HepG2 (cell line): ENCODE measurements around the gene ZNF254. TPM values are rescaled to one million over a fixed set of nuclear protein-coding genes. Genes with fewer than 3 reads are reported as not detected.

ENCODE experiments used
- ATF7 ChIP-seq, 2 experiments: fragments of 450-650 bp in 1 of 2; sonication (generic) in 1 of 2; formaldehyde crosslinking in 1 of 2; IDR thresholded peaks; 2 replicates each; pipeline versions ENCODE4 v1.4.0 to v1.6.1; 2016 to 2020; ENCODE audit warnings: antibody characterized with exemption in 1 of 2, mild to moderate bottlenecking in 1 of 2, missing genetic modification reagents in 1 of 2
- CBX1 ChIP-seq: IDR thresholded peaks from one replicate; pipeline ENCODE4 v1.6.1; 2016; ENCODE audit warnings: antibody characterized with exemption, low read depth
- E2F2 ChIP-seq: sonication (generic); formaldehyde crosslinking; IDR thresholded peaks from 2 replicates; pipeline ENCODE4 v1.4.0; 2020; ENCODE audit warnings: missing genetic modification reagents, borderline replicate concordance
- ELF4 ChIP-seq: sonication (generic); formaldehyde crosslinking; IDR thresholded peaks from 2 replicates; pipeline ENCODE4 v1.5.0; 2020; ENCODE audit warnings: missing genetic modification reagents, mild to moderate bottlenecking, moderate library complexity, borderline replicate concordance
- ESRRA ChIP-seq: sonication (generic); formaldehyde crosslinking; IDR thresholded peaks from 2 replicates; pipeline ENCODE4 v1.5.1; 2020; ENCODE audit warnings: mild to moderate bottlenecking, low read depth, missing genetic modification reagents
- HNRNPK ChIP-seq: fragments of 200-400 bp; formaldehyde crosslinking; IDR thresholded peaks from 2 replicates; pipeline ENCODE4 v1.6.1; 2018; ENCODE audit warnings: low read length, low read depth, moderate library complexity, mild to moderate bottlenecking; ENCODE audit not compliant: poor library complexity, severe bottlenecking
- ISL2 ChIP-seq: sonication (generic); formaldehyde crosslinking; IDR thresholded peaks from 2 replicates; pipeline ENCODE4 v1.5.0; 2020; ENCODE audit warnings: missing genetic modification reagents
- JUNB ChIP-seq: sonication (generic); formaldehyde crosslinking; IDR thresholded peaks from 2 replicates; pipeline ENCODE4 v1.8.0; 2022; ENCODE audit warnings: missing genetic modification reagents, mild to moderate bottlenecking, borderline replicate concordance
- LCORL ChIP-seq, 2 experiments: fragments of 450-650 bp in 1 of 2; sonication (generic) in 1 of 2; formaldehyde crosslinking in 1 of 2; IDR thresholded peaks; 2 replicates each; pipeline versions ENCODE4 v1.5.0 to v1.6.1; 2017 to 2020; ENCODE audit warnings: antibody characterized with exemption in 1 of 2, missing genetic modification reagents in 1 of 2
- MEIS2 ChIP-seq: sonication (generic); formaldehyde crosslinking; IDR thresholded peaks from 2 replicates; pipeline ENCODE4 v1.9.0; 2021; ENCODE audit warnings: mild to moderate bottlenecking, missing genetic modification reagents
- MLLT10 ChIP-seq: sonication (generic); formaldehyde crosslinking; IDR thresholded peaks from 2 replicates; pipeline ENCODE4 v1.4.0; 2020; ENCODE audit warnings: missing genetic modification reagents
- NFRKB ChIP-seq: fragments of 450-650 bp; IDR thresholded peaks from 2 replicates; pipeline ENCODE4 v1.6.1; 2017
- PAWR ChIP-seq: sonication (generic); formaldehyde crosslinking; IDR thresholded peaks from 2 replicates; pipeline ENCODE4 v1.4.0; 2020; ENCODE audit warnings: missing genetic modification reagents, mild to moderate bottlenecking, borderline replicate concordance
- PRDM15 ChIP-seq: sonication (generic); formaldehyde crosslinking; IDR thresholded peaks from 2 replicates; pipeline ENCODE4 v1.4.0; 2020; ENCODE audit warnings: missing genetic modification reagents
- RBM22 ChIP-seq: fragments of 200-400 bp; formaldehyde crosslinking; optimal IDR thresholded peaks from 2 replicates; pipeline ENCODE3; 2017; ENCODE audit warnings: mild to moderate bottlenecking, low read length, moderate library complexity
- TFAP4 ChIP-seq: sonication (generic); IDR thresholded peaks from 2 replicates; pipeline ENCODE4 v1.6.1; 2016; ENCODE audit warnings: low read depth, borderline replicate concordance
- THAP11 ChIP-seq: IDR thresholded peaks from 2 replicates; pipeline ENCODE4 v1.6.1; 2016; ENCODE audit warnings: missing biosample characterization, missing genetic modification reagents
- U2AF2 ChIP-seq: fragments of 200-400 bp; formaldehyde crosslinking; IDR thresholded peaks from 2 replicates; pipeline ENCODE4 v1.6.1; 2017; ENCODE audit warnings: low read depth, mild to moderate bottlenecking, low read length
- ZBTB1 ChIP-seq: sonication (generic); formaldehyde crosslinking; IDR thresholded peaks from 2 replicates; pipeline ENCODE4 v1.4.0; 2020; ENCODE audit warnings: missing genetic modification reagents, borderline replicate concordance
- ZNF20 ChIP-seq: sonication (generic); formaldehyde crosslinking; IDR thresholded peaks from 2 replicates; pipeline ENCODE4 v1.4.0; 2020; ENCODE audit warnings: mild to moderate bottlenecking, moderate library complexity, missing genetic modification reagents
- ZNF274 ChIP-seq: sonication (generic); formaldehyde crosslinking; IDR thresholded peaks from 2 replicates; pipeline ENCODE4 v1.5.1; 2020; ENCODE audit warnings: mild to moderate bottlenecking, missing genetic modification reagents
- ZNF317 ChIP-seq: sonication (generic); formaldehyde crosslinking; IDR thresholded peaks from 2 replicates; pipeline ENCODE4 v1.5.0; 2020; ENCODE audit warnings: mild to moderate bottlenecking, missing genetic modification reagents
- ZNF354B ChIP-seq: sonication (generic); formaldehyde crosslinking; IDR thresholded peaks from 2 replicates; pipeline ENCODE4 v1.8.0; 2022; ENCODE audit warnings: mild to moderate bottlenecking, missing genetic modification reagents
- ZNF607 ChIP-seq: sonication (generic); formaldehyde crosslinking; IDR thresholded peaks from 2 replicates; pipeline ENCODE4 v1.5.1; 2020; ENCODE audit warnings: missing genetic modification reagents, mild to moderate bottlenecking, borderline replicate concordance
- ZNF616 ChIP-seq: sonication (generic); formaldehyde crosslinking; IDR thresholded peaks from 2 replicates; pipeline ENCODE4 v1.5.0; 2020; ENCODE audit warnings: low read depth, mild to moderate bottlenecking, missing genetic modification reagents
- polyA plus RNA-seq, 8 experiments: library from polyadenylated mRNA; depleted of rRNA in 3 of 8; stranded (reverse) in 7 of 8; unstranded in 1 of 8; fragments of >200 nt; fragmentation: Illumina TruSeq in 4 of 8; extraction: Trizol in 4 of 8; gene quantifications; 2 replicates each; pipeline versions ENCODE4 v1.2.1 to v1.2.3, GENCODE V29; 2011 to 2016; ENCODE audit warnings: low read depth in 4 of 8, missing spikeins in 1 of 8, mixed read lengths in 1 of 8; ENCODE audit not compliant: insufficient read depth in 1 of 8
- total RNA-seq, 5 experiments: library from RNA; depleted of rRNA; stranded (reverse); fragments of >200 nt; fragmentation: Illumina TruSeq; extraction: Trizol; gene quantifications; 2 replicates each; pipeline ENCODE4 v1.2.3, GENCODE V29; 2016; ENCODE audit warnings: low read depth in 1 of 5

ZNF254 gene
- total and polyA plus RNA-seq, 2 of the 13 experiments (the other 11 are each of a cell fraction or from before 2014, with no cell fraction given): 2.6 to 4.6 TPM

GRCh38 chr19:24140099-24140498, 53.1 kb downstream of the ZNF254 start (continued):
- no peak for TF ChIP-seq PRDM15
- no peak for TF ChIP-seq HNRNPK
- TF ChIP-seq CBX1: no peak
- TF ChIP-seq ATF7 (IDR thresholded peaks at IDR 0.05): no peak
- TF ChIP-seq ATF7 (CRISPR knock-in tag; IDR thresholded peaks at IDR 0.05): no peak
- no peak for TF ChIP-seq ZNF616 (CRISPR knock-in tag)
- no peak for TF ChIP-seq ZNF20 (CRISPR knock-in tag)
- TF ChIP-seq ZNF274 (CRISPR knock-in tag): no peak
- no peak for TF ChIP-seq U2AF2
- no peak for TF ChIP-seq MLLT10 (CRISPR knock-in tag)
- peak; percentile 93 for TF ChIP-seq ZNF317 (CRISPR knock-in tag)
- TF ChIP-seq RBM22: no peak
- TF ChIP-seq ZNF607 (CRISPR knock-in tag): no peak
- no peak for TF ChIP-seq MEIS2 (CRISPR knock-in tag)
- no peak for TF ChIP-seq E2F2
- no peak for TF ChIP-seq ESRRA (CRISPR knock-in tag)
- TF ChIP-seq ZBTB1 (CRISPR knock-in tag): no peak
- TF ChIP-seq ISL2 (CRISPR knock-in tag): peak; percentile 66; the same call in 1 of the 2 replicates
- TF ChIP-seq ZNF354B: no peak
- no peak; the same call in 1 of the 2 replicates for TF ChIP-seq TFAP4
- TF ChIP-seq JUNB (CRISPR knock-in tag): no peak
- TF ChIP-seq PAWR (CRISPR knock-in tag): no peak
- no peak for TF ChIP-seq NFRKB
- TF ChIP-seq THAP11: peak; percentile 73
- no peak for TF ChIP-seq LCORL (IDR thresholded peaks at IDR 0.05)
- TF ChIP-seq LCORL (CRISPR knock-in tag; IDR thresholded peaks at IDR 0.05): 0 out of 2 replicates have a peak, but pooled peaks have one; percentile 18
- no peak for TF ChIP-seq ELF4
